HEK293T (cell line): ENCODE results near the gene MRPL17.

Experiments used
- ARNT ChIP-seq: fragments of 450-650 bp; IDR thresholded peaks from 2 replicates; pipeline ENCODE4 v1.6.1; 2017; ENCODE audit warnings: mild to moderate bottlenecking
- BHLHE40 ChIP-seq: fragments of 450-650 bp; IDR thresholded peaks from 2 replicates; pipeline ENCODE4 v1.6.1; 2016; ENCODE audit warnings: mild to moderate bottlenecking, moderate library complexity, borderline replicate concordance
- CTBP1 ChIP-seq: fragments of 450-650 bp; IDR thresholded peaks from 2 replicates; pipeline ENCODE4 v1.6.1; 2016; ENCODE audit warnings: borderline replicate concordance
- FOXA1 ChIP-seq: fragments of 450-650 bp; IDR thresholded peaks from 2 replicates; pipeline ENCODE4 v1.6.1; 2016; ENCODE audit warnings: mild to moderate bottlenecking
- FOXK2 ChIP-seq: fragments of 450-650 bp; IDR thresholded peaks from 2 replicates; pipeline ENCODE4 v1.6.1; 2016; ENCODE audit warnings: mild to moderate bottlenecking
- FOXM1 ChIP-seq: fragments of 450-650 bp; IDR thresholded peaks from 2 replicates; pipeline ENCODE4 v1.6.1; 2017; ENCODE audit warnings: mild to moderate bottlenecking, borderline replicate concordance
- HDGF ChIP-seq: fragments of 450-650 bp; IDR thresholded peaks from 2 replicates; pipeline ENCODE4 v1.6.1; 2017; ENCODE audit warnings: antibody characterized with exemption, borderline replicate concordance
- NFRKB ChIP-seq: fragments of 450-650 bp; IDR thresholded peaks from 2 replicates; pipeline ENCODE4 v1.6.1; 2016; ENCODE audit warnings: mild to moderate bottlenecking, moderate library complexity
- PKNOX1 ChIP-seq: fragments of 450-650 bp; IDR thresholded peaks from 2 replicates; pipeline ENCODE4 v1.6.1; 2016
- SP1 ChIP-seq: fragments of 450-650 bp; IDR thresholded peaks from 2 replicates; pipeline ENCODE4 v1.6.1; 2017
- TARDBP ChIP-seq: fragments of 450-650 bp; IDR thresholded peaks from 2 replicates; pipeline ENCODE4 v1.6.1; 2016
- ZNF384 ChIP-seq: fragments of 450-650 bp; IDR thresholded peaks from 2 replicates; pipeline ENCODE4 v1.6.1; 2016

GRCh38 chr11:6630632-6631291 is 52.4 kb downstream of the MRPL17 start:
- TF ChIP-seq FOXK2 = no peak
- no peak for TF ChIP-seq SP1
- TF ChIP-seq ARNT = no peak
- TF ChIP-seq FOXA1 = no peak
- no peak for TF ChIP-seq NFRKB
- TF ChIP-seq TARDBP = no peak
- TF ChIP-seq HDGF = no peak
- TF ChIP-seq ZNF384 = no peak
- no peak for TF ChIP-seq BHLHE40
- no peak for TF ChIP-seq CTBP1
- no peak for TF ChIP-seq FOXM1
- TF ChIP-seq PKNOX1 = no peak
